Activated gamma-delta T cell treated with Interleukin-2 at 50 U/mL for 16 hours (primary cell): Measurements from ENCODE around the gene TGFBR2.
"Not testable (repeated sequence)": the region's sequence is repeated elsewhere in the genome, so short reads cannot be mapped to it uniquely, and the experiment has no call there.

Source experiments
- DNase-seq: peaks from one replicate; pipeline ENCODE4 v3.0.0-alpha.2; 2020

The TGFBR2 gene

DNA sequence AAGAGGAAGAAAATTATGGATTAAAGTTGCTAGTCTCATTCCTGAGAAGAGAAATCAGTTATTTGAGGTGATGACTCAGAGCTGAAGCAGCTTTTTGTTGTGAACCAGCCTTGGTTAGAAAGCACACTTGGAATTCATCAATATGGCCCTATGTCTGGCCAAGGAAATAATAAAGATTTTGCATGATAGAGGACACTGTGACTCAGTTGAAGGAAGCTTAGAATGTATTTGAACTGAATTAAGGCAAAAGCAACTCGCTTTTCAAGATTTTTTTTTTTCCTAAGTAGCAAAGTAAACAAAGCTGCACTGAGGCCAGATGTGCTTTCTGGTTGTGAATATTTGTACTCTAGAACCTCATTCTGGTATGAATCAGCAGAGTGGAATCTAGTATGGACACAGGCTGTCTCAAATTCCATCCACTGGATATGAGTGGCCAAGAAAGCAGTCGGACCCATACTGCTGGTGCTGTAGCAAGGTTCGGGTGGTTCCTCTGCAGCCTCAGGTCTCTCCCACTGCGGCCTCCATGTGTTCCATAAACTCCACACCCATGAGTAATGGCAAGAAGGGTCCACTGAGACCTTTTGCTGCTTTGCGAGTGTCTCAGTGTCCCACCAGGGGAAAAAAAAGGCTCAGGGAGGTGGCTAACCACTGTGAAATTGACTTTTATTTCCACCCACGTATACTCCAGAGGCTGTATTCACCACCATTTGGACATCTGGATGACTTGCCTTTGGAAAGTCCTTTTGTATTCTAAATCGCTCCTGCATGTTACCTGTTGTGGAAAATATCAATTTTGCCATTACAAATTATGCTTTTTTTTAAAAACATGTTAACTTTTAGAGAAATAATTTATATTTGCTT lies 53.1 kb downstream of the TGFBR2 start:
- no peak for DNase-seq

DNA sequence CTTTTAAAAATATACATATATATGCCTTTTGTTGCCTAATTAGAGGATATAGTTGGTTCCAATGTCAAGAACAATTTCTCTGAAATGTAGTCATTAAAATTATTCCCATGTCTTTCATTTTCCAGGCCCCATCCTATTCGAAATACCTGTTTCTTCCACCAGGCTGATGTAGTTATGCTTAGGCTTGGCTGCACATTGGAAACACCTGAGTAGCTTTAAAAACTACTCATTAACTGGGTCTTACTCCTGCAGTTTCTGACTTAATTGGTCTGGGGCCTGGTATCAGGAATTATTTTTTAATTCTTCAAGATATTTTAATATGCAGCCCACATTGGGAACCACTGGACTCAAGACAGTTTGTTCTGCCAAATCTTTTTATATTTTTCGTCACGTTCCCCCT lies 53.7 kb downstream of the TGFBR2 start:
- DNase-seq = no peak

DNA sequence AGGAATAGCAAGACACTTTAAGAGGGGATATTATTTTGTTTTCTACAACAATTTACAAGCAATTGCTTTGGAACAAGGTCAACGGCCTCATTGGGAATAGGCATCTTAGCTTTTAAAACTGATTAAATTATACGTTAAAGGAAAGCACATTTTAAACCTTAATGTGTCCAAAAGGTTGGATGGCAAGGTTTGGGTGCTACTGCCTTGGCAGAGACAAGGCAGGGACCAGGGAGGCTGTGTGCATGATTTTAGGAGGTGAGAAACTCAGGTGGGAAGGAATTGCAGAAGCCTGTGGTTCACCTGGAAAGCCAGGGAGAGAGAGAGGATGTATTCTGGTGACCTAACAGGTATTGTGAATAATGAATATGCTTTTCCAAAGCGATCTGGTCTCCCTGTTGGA lies 54.3 kb downstream of the TGFBR2 start:
- no peak for DNase-seq

DNA sequence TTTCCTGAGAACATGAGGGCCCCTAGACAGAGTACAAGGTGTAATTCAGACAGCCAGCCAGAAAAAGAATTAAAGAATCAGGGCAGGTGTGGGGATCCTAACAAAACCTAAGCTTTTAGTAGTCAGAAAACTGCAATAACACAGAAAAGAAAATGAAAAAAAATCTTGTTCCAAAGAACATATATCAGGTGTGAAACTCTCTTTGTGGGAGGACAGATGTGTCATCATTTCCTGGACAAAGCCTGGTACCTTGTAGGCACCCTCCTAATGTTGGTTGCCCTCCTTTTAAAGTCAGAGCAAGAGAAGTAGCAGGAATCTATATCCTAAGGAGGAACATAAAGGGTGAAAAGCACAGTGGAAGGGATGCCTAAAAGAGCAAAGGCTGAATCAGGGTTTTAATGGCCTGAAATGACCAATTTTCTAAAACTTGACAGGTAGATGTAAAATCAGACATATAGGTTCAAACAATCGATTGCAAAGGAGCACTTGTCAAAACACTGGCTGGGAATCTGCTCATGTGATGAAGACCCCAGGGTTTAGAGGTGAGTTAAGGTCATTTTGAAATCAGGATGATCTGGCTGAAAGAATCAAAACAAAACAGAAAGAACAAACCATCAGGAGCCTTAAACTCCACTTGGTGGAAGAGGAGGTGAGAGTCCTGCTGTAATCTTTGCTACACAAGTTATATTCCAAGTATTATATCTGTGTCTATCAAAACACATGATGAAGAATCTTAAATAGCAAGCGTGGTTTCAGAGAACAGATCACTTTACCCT lies 54.9 kb downstream of the TGFBR2 start:
- DNase-seq = no peak

DNA sequence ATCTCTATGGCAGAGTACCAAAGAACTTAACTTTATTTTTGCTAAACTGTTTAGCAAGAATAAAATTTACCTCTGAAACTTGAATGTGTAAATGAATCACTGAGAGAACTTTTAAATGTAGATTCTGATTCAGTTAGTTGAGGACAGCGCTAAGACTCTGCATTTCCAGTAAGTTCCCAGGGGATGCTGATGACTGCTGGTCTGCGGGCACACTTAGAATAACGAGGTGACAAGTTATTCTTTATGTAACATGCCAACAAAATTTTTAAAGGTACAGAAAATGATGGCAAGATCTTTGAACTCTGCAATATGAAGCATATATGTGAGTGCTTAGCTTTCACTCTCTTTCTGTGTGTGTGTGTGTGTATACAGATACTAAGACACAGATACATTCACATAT lies 56.4 kb downstream of the TGFBR2 start:
- DNase-seq = no peak

DNA sequence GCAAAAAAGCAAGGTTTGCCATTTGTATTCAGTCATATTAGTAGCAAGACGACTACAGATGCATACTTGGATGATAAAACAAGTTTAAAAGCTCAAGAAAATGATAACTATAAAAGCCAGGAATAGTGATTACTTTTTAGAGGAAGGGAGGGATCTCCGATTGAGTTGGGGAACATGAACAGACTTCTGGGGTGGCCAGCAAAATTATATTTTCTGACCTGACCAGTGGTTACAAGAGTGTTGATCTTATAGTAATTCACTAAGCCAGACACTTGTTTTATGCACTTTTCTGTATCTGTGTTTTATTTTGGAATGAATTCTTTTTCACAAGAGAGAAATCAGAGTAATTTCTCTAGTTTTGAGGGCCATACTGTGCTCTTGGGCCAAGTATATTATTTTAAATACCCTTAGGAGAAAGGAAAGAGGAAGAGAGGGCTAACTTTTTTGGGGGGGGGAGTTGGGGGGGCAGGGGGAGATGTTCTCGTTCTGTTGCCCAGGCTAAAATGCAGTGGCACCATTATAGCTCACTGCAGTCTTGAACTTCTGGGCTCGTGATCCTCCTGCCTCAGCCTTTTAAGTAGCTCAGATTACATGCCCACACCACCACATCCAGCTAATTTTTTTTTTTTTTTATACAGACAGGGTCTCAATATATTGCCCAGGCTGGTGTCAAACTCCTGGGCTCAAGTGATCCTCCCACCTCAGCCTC lies 57.3 kb downstream of the TGFBR2 start:
- DNase-seq = no peak

DNA sequence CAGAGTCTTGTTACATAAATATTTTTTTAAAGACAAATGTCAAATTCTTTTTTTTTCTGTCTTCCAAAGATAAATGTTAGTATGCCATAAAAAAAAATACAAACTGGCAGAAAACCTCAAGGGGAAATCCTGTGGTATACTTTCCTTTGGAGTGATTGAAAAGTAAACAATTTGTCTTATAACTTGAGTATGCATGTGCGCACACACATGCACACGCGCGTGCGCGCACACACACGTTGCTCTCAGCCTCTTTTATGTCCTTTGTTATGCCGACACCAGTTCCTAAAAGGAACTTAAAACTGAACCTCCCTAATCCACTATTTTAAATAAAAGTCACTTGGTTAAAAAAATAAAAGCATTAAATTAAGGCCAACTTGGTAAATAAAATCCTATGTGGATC lies 58.1 kb downstream of the TGFBR2 start:
- no peak for DNase-seq

DNA sequence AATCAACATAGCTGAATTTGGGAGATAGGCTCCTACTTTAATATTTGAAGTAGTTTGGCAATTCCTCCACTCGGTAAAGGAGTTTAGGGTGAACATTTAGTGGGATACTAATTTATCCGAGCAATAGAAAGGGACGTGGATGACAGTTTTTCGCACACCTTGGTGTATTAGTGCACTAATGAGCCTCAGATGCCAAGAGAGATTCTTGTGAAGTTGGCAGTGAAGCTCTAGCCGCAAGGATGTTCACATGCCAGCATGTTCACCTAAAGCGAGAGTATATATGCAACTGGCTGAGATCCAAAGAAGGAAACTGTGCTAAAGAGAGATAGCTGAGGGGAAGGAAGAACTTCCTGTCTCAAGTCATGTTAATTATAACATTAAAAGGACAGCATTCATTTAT lies 58.5 kb downstream of the TGFBR2 start:
- no peak for DNase-seq

DNA sequence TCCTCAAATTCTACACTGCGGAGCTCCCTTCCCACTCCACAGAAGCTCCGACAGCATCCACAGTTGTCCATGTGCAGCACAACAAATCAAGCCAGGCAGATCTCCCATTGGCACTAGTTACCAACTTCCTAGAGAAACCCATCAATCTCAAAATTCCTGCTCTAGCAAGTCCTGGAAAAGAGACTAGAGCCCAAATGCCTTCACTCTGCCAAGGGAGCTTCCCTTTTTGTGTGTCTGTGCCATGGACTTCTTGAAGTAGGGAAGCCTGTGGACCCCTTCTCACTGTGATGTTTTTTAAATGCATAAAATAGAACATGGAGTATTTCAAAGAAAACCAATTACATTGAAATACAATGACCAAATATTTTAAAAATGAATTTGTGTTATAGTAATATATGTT lies 59.1 kb downstream of the TGFBR2 start:
- DNase-seq = no peak

DNA sequence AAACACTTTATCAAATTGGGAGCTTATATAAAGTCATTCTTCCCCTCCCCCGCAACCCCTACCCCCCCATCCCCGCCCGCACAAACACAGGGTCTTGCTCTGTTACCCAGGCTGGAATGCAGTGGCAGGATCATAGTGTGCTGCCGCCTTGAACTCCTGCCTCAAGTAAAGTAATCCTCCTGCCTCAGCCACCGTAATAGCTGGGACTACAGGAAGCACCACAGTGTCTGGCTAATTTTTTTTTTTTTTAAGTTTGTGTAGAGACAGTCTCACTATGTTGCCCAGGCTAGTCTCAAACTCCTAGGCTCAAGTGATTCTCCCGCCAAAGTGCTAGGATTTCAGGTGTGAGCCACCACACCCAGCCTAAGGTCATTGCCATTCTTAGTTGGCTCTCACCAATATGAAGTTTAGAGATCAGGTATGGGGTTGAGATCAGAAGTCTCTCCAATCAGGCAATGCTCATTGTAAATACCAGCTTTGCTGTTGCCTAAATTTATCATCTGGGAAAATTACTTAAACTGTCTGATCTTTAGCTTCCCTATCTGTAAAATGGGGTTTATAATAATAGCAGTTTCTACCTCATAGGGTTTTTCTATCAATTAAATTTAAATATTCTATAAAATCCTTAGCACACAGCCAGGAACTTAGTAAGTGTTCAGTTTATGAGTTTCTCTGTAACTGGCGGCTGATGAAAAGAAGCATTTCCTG lies 60.3 kb downstream of the TGFBR2 start:
- no peak for DNase-seq

DNA sequence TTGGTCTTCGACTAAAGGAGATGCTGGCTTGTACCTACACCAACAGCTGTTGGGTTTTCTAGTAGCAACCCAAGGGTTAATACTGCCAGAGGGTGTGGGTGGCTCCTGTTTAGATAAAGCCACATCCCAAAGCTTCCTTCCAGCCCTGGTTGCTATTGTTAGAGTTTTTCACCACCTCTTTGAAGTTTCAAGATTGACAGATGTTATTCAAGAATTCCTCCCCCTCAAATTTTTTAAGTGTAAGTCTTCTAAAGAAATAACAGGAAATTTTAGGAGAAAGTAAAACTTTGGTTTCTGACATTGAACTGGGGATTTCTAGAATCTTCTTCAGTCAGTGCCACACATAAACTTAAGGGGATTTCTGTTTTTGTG lies 60.9 kb downstream of the TGFBR2 start:
- DNase-seq = no peak

DNA sequence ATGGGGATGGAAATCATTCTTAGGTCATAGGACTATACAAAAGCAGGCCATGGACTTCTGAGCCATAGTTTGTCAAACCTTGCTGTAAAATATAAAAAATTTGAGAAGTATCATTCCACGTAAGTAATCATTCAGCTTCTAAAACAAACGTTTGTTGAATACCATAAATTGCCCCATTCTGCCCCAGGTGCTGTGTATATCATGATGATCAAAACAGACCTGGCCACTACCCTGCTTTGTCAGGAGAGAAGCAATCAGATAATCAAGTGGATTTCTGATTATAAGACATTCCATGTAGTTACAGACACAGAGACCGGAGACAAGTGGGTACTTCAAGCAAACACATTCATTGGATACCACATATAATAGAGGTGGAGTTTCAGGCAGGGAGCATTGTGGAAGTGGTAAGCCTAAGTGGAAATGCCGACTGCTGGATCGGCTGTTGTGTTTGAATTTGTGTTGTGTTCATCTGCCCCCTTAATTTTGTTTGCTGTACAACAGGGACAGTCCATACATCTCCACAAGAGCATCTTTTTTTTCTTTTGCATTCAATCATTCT lies 61.7 kb downstream of the TGFBR2 start:
- DNase-seq = no peak

DNA sequence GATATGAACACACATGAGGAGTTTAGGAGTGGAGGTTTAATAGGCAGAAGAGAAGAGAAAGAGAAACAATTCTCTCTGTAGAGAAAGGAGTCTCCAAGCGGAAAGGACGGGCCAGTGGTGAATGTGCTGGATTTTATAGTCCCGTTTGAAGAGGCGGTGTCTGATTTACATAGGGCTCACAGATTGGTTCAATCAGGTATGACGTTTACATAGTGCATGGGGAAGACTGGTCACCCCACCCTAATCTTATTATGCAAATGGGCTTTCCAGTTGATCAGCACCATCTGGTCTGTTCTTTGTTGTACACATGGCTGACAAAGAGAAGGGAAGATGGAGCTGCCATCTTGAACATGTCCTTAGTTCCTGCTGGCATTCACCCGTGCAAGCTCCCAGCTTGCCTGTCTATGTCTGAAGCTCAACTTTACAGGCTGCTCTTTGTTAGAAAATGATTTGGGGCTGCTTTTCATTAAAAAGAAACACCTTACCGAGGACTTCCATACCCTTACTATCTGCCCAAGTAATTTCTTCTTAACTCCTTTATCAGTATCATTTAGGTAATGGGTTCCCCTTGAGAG lies 63.0 kb downstream of the TGFBR2 start:
- DNase-seq = not testable (repeated sequence)

DNA sequence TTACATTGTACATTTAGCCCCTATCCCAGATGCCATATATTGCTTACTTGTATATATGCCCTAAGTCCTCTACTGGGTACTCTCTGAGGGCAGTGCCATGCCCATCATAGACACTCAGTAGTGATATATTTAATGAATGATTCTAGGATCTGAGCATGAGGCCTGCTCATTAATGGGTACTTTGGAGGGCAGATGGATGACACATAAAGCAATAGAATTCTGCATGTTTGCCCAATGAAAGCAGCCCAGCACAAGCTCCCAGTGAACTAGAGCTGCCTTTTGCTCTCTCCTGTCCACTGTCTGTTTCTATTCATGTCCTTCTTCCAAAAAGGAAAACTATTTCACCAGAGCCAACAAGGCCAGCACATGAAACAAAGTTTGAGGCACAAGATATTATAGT lies 63.9 kb downstream of the TGFBR2 start:
- no peak for DNase-seq

DNA sequence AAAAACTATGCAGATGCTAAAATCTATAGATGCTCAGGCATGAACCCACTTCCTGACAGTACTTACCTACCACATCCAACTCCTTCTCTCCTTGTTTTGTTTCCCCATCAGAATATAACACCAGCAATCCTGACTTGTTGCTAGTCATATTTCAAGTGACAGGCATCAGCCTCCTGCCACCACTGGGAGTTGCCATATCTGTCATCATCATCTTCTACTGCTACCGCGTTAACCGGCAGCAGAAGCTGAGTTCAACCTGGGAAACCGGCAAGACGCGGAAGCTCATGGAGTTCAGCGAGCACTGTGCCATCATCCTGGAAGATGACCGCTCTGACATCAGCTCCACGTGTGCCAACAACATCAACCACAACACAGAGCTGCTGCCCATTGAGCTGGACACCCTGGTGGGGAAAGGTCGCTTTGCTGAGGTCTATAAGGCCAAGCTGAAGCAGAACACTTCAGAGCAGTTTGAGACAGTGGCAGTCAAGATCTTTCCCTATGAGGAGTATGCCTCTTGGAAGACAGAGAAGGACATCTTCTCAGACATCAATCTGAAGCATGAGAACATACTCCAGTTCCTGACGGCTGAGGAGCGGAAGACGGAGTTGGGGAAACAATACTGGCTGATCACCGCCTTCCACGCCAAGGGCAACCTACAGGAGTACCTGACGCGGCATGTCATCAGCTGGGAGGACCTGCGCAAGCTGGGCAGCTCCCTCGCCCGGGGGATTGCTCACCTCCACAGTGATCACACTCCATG lies 65.3 kb downstream of the TGFBR2 start:
- DNase-seq = no peak

DNA sequence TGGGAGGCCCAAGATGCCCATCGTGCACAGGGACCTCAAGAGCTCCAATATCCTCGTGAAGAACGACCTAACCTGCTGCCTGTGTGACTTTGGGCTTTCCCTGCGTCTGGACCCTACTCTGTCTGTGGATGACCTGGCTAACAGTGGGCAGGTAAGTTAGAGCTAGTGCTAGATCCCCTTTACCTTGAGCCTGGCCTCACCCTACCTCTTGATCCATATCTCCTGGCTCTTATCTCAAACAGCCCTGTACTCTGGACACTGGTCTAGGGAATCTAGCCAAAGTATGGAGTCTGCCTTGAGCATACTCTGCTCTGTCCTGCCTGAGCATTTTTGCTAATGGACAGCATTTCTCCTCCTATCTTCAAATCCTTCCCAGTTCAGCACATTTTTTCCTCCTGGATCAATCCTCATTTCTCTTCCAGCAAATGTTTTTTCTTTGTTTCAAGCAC lies 65.9 kb downstream of the TGFBR2 start:
- DNase-seq = no peak

DNA sequence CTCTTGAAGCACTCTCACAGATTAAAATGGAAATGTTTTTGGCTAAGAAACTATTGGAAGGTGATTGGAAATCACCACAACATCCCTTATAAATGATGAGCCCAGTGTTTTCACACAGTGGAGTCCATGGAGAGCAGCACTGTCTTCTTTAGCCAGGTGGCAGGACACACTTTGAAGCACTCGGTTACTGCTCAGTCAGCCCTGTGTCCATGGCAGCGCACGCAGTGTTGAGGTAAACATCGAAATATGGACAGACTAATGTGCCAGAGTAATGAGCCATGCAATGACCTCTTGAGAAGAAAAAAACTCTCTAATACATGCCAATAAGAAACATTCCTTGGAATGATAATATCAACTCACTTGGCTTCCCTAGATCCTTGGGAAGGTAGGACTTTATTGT lies 66.6 kb downstream of the TGFBR2 start:
- no peak for DNase-seq

DNA sequence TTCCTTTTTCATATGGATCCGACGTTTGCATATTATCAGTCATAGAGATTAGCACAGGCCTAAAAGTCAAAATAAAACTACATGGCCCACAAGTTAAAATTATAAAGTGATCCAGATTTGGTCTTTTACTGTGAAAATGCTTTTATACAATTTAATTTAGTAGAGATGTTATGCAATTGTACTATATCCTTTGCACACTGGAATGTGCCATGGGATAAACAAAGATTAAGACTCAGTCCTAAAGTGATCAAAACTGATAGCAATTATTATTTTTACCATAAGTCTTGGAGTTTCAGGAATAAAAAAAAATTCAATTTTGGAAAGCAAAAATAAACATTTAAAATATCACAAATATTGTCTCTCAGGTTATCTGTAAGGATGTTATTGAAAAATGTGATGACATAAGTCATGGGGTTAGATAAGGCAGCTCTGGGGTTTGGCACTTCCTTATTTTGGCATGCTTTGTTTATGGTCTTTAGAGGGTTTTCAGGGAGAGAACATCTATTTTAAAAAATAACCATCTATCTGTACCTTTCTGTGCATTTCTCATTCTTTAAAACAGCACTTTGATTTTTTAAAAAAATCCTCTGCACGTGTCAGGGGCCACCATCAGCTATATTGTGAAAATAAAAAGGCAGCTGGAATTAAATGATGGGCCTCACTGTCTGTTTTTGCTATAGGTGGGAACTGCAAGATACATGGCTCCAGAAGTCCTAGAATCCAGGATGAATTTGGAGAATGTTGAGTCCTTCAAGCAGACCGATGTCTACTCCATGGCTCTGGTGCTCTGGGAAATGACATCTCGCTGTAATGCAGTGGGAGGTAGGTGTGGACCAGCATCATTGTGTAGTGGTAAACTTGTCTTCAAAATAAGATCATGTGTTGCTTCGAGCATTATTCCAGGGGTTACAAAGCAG lies 67.3 kb downstream of the TGFBR2 start:
- no peak for DNase-seq

DNA sequence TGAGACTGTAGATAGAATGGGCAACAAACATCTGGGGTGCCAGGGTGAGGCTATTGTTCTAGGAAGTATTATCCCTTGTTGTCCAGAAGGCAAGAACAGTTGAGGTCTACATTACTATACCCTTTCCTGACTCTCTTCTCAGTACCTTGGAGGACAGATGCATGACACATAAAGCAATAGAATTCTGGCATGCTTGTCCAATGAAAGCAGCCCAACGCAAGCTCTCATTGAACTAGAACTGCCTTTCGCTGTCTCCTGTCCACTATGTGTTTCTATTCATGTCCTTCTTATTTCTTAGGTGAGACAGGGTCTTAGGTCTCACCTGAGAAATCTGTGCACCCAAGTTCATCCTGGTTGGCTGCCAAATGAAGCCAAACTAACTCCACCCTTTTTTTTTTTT lies 68.6 kb downstream of the TGFBR2 start:
- no peak for DNase-seq

DNA sequence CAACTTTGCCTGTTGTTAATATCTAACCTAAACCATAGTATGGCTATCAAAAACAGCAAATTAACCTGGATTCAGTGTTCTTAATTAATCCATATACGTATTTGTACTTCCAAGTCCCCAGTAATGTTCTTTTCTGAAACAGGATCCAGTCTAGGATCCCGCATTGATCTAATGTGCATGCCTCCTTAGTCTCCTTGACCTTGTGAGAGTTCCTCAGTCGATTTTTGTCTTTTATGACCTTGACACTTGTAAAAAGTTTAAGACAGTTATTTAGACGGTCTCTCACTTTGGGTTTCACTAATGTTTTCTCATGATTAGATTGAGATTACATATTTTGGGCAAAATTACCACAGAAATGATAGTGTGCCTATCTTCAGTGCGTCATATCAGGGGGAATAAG lies 69.4 kb downstream of the TGFBR2 start:
- no peak for DNase-seq
